Measurements from ENCODE around the gene TSN.
"Not testable (repeated sequence)": the region's sequence is repeated elsewhere in the genome, so short reads cannot be mapped to it uniquely, and the experiment has no call there.

TSN gene

DNA sequence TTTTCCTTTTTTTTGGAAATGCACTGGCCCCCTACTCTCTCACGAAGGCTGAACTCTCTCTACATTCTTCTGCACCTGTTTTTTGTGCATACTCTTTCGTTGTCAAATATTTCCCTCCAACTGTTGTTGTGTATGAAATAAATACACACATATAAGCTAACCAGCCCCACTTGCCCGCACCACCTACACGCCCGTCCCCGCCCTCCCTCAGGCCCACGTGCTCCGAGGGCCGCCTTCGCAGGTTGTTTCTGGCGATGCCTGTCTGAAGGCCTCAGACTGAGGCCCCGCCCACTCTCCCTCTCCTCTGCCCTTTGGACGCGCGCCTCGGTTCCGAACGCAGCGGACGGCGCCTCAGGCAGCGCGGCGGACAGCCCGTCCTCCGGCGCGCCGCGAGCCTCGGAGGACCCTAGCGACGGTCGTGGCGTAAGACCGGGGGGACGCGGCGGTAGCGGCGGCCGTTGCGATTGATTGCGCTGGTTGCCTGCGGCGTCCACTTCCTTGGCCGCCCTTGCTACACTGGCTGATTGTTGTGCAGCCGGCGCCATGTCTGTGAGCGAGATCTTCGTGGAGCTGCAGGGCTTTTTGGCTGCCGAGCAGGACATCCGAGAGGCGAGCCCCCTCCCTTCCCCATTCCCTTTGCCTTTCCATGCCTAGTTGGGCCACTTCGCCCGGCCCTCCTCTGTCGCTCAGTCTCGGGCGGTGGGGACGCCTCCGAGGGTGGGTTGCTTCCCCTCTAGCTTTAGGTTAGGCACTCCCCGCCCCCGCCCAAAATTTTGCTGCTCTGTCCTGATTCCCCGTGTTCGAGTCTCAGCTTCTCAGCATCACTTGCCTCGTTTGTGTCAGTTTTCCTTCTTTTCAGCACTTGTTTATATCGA is at the start of gene TSN:
TSS of gene TSN (plus strand) at position 415 of the 875 bp plus-strand sequence. CDS start at position 544, 129 bp downstream.
- peak; percentile 99 for DNase-seq

DNA sequence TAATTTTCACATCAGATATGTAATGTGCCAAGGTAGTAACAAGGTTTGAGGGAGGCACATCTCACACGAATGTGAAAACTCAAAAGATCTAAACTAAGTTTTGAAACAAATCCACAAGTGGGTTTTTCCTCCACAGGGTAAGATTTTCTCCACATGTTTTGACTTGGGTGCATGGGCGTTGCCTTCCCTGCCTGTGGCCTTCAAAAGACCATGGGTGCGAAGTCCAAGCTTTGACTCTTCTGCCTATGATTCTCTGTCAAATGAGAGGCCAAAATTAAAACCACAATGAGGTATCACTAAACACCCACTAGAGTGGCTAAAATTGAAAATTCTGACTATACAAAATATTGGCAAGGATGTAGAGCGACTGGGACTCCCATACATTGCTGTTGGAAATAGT is 49.5 kb upstream of the TSN start:
- DNase-seq = no peak

DNA sequence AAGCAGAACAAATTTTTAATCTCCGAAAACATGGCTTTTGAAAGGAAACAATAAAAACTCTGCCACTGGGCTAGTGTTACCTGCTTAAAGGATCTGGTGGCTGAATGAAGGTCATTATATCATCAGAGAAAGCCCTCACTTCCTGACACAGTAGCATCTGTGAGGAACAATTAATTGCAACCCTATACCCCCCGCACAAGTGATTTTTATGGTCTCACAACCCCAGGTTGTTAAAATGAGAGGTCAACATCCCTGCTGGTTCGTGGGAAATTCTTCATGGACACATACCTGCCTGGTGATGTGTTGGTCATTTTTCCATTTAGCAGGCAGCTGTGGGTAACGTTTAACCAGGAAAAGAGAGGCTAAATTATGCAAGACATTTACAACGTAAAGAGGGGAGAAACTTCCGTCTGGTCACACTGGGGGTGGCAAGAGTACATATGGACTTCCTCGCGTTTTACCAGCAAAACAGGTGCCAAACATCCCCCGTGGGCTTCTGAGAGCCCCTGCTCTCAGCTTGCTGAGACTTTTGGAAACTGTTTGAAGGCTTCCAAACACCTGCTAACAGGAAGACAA is 48.0 kb upstream of the TSN start:
- DNase-seq = no peak

DNA sequence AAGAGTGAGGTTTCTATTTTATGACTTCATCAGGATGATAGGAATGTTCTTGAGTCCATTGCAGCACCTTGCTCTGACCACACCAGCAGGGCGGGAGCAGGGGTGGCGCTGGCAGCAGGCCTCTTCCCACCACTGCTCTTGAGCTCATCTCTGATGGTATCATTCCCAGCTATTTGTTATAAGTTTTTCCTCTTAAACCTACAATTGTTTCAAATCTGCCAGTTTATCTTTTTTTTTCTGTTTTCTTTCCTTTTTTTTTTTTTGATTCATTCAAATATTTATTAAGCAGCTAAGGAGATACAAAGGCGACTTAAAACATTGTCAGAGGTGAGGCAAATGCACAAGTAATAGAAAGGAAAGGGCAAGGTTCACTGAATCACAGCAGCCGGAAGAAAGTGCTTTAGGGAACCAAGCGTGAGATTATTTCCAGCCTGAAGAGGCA is 47.5 kb upstream of the TSN start:
- DNase-seq = no peak

DNA sequence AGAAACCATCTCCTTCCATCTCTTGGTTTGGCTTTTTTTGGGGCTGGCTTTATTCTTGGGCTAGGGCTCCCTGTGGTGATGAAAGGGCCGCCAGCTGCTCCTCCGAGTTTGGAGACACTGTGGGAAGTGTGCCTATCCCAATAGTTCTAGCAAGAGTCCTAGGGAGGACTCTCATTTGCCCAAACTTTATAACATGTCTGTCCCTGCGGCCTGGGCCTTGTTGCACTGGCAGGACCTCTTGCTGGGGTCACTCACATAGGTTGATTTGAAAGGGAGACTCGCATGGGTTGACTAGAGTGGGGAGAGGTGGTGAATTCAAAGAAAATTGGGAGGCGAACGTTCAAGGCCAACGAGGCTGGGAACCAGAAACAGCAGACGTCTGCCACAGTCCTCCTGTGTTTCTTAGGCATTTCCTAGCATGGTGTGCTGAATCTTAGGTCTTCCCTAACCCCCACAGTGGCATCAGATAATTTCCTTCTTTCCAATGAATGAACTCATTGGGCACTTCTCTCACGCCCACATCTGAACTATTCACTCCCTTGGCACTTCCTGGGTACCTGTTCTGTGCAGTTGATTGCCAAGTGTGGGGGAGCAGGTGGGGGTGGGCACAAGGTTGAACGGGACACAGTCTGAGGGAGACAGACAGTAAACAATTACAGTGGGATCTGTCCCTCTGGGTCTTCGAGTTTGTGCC is 45.5 kb upstream of the TSN start:
- DNase-seq = no peak

DNA sequence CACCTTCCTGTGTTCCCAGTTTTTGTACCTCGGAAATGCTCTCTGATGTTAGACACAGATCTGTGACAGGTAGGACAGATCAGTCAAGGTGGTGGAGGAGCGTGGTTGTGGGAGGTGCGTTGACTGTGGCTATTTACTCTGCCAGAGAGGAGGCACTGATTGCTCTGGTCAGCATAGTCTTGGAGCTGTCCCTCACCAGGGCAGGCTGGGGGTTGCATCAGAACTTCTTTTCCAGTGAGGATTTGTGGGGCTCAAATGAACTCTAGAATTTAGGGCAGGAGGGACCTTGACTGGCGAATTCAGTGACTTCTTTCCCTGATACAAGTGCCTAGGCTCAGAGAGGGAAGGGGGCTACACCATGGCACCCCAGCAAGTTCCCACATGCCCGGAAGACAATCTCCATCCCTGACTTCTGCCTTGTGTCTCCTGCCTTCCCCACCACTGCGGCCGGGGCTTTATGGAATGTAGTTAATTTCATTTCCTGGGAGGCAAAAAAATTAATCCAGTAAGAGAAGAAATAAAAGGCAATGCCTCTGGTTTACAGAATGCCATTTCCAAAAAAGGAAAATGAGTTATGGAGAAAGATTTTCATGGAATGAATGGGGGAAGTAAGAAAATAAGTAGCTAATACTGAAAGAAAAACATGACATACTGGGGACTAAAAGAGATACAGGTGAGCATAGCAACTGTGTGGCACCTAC is 44.8 kb upstream of the TSN start:
- no peak for DNase-seq

DNA sequence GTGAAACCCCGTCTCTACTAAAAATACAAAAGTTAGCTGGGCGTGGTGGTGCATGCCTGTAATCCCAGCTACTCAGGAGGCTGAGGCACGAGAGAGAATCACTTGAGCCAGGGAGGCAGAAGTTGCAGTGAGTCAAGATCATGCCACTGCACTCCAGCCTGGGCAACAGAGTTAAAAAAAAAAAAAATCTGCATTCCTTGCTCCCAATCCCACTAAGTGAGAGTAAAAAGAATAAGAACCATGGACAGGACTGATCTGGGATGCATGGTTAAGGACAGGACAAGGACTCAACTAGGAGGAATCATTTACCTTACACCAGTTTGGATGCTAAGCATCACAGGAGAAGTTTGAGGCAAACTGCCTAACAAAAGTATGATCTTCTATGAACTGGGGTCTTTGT is 44.0 kb upstream of the TSN start:
- not testable (repeated sequence) for DNase-seq

DNA sequence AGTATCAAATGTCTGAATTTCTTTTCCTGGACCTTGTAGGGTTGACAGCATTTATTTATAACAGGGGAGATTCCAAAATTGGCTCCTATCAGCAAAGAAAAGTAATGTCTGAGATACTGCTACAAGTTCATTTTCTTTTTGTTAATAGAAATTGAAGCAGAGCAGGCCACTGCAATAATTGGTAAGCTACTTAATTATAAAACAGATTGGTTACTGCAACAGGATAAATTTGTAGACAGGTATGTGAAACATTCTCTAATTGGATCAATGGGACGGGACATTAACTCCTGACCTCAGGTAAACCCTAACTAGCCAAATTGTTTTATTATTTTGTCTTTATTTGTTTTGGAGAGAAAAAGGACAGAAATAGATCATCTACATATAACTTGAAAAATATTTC is 39.3 kb upstream of the TSN start:
- DNase-seq = no peak

DNA sequence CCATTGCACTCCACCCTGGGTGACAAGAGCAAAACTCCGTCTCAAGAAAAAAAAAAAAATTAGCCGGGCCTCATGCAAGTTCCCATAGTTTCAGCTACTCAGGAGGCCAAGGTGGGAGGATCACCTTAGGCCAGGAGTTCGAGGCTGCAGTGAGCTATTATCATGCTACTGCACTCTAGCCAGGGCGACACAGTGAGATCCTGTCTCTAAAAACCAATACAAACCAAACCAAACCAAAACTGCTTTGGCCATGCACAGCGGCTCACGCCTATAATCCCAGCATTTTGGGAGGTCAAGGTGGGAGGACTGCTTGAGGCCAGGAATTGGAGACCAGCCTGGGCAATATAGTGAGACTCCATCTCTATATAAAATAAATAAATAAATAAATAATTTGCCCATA is 37.9 kb upstream of the TSN start:
- DNase-seq = no peak

DNA sequence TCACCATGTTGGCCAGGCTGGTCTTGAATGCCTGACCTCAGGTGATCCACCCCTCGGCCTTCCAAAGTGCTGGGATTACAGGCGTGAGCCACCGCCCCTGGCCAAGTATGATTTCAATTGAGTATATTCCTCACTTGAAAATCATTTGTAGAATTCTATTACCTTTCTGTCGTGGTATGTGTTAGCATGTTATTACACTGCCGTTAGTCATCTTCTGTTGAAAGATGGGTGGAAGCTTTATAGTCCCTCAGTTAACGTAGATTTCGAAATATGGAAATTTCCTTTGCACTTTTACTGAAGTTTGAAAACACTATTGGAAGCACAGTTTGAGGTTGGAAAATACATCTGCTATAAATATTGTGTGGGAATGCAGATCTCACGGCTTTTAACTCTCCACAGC is 33.5 kb upstream of the TSN start:
- peak; percentile 74 for DNase-seq

DNA sequence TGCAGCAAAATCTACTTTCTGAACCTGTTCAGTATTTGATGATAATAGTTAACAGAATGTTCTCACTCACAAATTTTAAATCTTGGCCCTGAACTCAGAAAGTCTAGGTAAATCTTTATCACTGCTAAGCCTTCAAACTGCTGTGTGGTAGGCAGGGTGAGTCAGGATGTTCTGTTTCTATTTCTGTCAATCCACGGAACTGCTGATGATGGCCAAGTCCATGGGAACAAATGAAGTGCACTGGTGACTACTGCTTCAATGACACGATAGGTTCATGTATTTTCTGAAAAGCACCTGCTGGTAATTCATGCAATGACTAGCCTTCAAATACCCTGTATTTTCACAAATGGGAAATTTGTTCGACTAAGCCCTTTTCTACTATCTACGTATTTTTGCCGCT is 33.0 kb upstream of the TSN start:
- peak; percentile 75 for DNase-seq

DNA sequence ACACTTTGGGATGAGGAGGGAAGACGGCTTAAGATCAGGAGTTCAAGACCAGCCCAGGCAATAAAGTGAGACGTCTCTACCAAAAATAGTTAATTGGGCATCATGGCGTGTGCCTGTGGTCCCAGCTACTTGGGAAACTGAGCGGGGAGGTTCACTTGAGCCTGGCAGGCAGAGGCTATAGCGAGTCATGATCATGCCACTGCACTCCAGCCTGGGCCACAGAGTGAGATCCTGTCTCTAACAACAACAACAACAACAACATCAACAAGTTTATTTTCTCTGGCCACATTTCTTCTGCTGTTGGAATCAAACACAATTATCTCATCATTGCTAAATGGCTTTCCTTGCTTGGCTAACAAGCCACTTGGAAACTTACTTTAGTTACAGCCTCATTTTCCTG is 32.1 kb upstream of the TSN start:
- DNase-seq = no peak

DNA sequence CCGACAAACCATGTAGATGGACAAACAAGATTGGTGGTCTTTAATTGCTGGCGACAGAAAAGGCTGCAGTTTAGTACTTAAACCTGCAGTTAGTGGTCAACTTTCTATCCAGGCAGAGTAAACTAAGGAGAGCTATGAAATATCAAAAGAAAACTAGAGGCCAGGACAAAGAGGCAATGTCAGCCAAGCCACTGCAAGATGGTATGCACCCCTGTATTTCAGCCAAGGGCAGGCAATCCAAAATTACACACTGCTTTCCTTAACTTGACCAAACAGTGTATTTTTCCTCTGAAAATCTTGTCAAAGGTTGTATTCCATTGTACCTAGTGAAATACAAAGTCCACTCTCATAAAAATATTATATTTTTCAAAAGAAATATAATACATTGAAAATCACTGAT is 28.1 kb upstream of the TSN start:
- no peak for DNase-seq

DNA sequence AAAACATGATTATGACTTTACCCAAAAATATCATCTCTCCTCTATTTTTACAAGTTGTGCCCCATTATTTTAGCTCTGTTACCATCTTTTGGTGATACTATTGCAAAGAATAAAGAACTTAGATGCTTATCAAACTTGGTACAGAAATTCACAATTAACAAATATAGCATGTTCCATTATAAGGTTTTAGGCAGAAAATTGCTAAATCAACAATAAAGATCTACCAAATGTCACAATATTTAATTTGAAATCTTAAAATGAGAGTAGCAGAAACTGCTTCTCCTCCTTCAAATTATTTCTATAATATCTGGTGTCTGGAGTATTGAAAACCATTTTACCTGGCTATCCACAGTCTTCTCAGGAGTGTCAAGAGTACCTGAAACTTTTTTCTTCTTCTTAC is 27.5 kb upstream of the TSN start:
- DNase-seq = no peak

DNA sequence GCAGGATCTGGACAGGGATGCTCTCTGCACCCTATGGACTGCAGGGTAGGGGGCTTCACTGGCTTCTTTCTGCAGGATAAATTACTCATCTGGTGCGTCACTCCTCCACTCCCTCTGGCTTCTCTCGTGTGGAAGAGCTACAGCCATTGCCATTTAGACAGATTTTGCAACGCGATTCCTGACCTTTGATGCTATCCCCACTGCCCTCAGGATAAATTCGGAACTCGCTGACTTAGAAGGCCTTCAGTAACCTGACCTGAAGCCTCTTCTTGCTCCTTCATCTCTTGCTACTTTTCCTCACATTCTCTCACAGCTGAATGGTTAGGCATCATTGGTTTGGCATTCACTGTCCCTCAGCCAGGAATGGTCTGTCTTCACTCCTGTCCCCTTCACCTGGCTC is 24.1 kb upstream of the TSN start:
- DNase-seq = no peak

DNA sequence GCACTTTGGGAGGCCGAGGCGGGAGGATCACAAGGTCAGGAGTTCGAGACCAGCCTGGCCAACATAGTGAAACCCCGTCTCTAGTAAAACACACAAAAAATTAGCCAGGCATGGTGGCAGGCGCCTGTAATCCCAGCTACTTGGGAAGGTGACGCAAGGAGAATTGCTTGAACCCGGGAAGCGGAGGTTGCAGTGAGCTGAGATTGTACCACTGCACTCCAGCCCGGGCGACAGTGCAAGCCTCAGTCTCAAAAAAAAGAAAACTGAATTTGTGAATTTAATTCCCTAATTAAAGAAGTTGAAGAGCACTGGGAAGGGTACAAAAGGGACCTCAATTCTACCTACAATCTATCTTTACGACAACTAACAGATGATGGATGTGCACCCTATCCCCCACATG is 20.9 kb upstream of the TSN start:
- not testable (repeated sequence) for DNase-seq

DNA sequence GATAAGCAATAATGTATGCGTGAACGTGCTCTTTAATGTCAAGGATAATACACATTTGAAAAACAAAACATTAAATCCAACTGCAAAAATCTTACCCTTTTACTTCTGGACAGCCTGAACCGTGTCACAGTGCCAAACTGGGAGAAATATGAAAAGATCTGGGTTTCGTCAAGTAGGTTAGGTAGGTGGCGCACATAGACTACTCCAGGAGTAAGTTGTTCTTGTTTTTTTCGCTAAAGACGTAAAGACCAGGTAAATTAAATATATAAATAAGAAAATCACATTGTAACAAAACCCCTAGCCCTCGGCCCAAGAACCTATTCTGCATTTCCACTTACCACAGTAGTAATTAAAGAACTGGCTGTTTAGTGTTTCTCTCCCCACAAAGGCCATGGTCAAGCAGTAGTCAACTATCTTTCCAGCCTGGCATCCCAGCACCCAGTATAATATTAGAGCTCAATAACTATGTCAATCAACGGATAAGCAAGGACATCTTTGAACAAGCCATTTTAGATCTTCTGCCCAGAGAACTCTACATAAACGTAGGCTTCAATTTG is 19.9 kb upstream of the TSN start:
- DNase-seq = peak; percentile 7

DNA sequence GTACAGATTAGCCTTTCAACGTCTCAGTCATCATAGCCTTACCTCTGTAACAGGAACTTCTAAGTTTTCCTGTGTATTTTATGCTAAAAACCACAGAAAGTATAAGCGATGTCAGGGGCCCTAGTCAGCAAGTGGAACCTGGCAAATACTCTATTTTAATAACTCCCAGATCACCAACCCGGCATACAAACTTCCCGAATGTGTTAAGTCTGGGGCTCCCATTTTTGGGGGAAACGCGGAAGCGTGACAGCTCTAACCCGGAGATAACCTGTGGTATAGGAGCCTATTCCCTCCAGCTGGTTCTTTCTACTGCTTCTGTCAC is 19.4 kb upstream of the TSN start:
- DNase-seq = peak; percentile 17

DNA sequence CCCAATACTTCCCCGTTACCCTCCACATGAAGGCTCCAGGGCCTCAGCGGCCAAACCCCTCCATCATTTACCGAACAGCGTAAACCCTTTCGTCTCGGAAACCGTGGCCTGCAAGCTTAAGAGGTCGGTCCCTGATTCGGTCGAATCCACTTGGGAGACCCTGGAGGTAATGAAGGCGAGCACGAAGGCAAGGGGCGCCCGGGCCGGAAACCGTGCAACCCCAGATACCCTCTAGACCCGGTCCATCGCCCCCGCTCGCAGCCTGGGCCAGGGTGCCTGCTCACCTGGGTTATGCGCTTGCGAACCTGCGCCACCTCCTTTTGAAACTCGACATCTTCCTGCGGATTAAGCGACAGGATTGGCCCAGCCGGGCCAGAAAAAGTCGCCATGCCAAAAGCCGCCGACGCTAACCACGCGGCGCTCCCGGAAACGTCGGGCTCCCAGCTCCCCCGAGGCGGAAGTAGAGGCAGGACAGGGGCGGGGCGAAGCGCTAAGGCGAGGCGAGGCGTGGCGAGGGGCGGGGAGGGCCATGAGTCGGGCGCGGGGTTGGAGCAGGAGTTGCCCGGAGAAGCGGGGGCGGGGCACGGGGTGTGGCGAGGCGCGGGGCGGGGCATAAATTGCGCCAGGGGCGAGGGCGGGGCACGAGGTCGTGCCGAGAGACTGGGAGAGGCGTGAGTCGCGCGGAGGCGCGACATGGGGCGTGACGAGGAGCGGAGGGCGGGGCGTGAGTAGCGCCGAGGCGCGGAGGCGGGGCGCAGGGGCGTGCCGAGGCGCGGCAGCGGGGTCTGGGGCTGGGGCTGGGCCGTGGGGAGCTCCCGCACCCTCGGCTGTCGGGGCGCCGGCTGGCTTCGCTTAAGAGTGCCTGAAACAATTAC is 18.8 kb upstream of the TSN start, which contains the start of gene NIFK:
TSS of gene NIFK (minus strand) at position 414 of the 875 bp plus-strand sequence. CDS start at position 389, 25 bp downstream.
- DNase-seq = peak; percentile 100

DNA sequence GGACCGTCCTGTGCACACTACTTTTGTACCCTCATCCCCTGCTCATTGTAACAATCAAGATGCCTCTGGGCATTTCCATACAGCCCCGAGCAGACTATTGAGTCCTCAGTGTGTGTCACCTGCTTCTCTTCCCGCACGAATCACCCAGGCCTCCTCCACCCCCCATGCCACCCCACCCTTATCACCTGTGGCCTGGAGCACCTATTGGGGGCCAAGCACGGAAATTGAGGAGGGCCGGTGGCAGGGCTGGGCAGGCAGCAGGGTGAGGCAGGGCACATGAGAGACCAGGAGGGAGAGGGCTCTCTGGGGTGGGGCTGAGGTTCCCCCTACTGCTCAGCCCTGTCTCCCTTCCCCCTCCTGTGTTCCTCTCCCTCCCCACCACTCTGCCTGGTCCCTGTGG is 14.5 kb upstream of the TSN start:
- DNase-seq = no peak

DNA sequence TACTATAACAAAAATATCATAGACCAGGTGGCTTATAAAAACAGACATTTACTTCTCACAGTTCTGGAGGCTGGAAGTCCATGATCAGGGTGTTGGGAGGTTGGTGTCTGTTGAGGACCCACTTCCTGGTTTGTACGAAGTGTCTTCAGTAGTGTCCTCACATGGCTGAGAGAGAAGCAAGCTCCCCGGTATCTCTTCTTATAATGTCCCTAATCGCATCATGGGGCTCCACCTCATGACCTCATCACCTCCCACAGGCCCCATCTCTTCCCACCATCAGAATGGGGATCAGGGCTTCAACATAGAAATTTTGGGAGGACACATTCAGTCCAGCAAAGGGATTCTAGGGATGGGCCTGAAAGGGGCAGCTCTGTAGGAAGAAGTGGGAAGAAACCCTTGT is 14.0 kb upstream of the TSN start:
- peak; percentile 16 for DNase-seq

DNA sequence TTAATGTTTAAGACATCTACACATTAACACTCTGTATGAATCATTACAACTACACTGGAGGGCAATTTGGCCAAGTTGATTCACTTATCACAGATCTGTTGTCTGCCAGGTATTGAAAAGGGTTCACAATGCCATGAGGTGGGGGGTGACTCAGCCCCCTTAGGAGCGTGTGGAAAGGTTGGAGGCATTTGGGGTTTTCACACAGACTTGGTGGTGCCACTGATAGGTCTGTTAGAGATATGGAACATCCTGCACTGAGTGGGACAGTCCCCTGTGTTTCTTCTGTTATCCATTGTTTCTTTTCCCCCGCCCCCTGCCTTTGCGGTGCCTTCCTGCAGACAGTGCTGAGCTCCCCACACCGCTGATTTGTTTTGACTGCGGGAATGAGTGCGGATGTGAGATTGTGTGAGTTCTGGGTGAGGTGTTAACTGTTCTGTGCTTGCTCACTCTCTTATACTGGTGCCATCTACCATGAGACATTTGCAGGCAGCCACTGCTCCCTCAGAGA is 9.3 kb upstream of the TSN start:
- DNase-seq = no peak
